NCI-H526 treated with DMSO at 0.1 percent for 48 hours (cell line): ENCODE measurements around the gene VCL.
A peak's percentile ranks its signal among the peaks of the same experiment; 100 is the strongest.
"Not testable (repeated sequence)": the region's sequence is repeated elsewhere in the genome, so short reads cannot be mapped to it uniquely, and the experiment has no call there.

Experiments
- DNase-seq: peaks from one replicate; lab custom pipeline; 2025; lab: John Stamatoyannopoulos, UW

The VCL gene

DNA sequence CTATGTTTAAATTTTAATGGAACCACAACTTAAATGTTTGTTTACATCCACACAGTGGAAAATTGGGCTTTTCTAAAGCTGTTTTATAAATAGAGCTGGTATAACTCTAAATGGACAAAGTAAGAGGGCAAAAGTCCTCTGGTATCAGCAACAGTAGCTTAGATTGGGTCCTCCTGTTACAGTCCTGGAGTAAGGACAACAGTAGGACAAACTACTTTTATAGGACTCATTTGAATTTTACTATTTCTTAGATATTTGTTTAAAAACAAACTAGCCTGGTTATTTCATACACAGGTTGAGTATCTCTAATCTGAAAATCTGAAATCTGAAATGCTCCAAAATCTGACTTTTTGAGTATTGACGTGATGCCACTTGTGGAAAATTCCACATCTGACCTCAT lies 8.4 kb downstream of the VCL start:
- DNase-seq = no peak

DNA sequence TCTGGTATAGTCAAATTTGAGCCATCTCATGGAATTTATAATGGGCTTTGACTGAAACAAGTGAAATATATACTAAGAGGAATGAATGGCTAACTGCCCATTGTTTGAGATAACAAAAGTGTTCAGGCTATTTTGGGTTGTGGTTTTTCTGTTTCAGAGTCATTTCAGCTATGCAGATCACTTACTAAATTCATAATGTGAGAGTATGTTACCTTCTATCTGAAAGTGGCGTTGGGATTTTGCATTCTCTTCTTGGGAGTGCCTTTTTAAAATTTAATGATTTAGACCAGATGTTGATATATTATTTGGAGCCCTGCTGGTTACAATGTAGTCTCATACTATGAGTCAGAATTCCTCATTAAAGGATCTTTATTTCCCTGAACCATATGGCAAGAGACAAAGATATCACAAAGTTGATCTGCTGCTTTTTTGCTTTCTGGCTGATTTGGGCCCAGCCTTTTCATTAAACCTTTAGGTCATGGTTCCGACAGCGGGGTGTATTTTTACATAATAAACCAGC lies 10.4 kb downstream of the VCL start:
- DNase-seq = no peak

GRCh38 chr10:74011017-74011416 lies 13.1 kb downstream of the VCL start:
- no peak for DNase-seq

DNA sequence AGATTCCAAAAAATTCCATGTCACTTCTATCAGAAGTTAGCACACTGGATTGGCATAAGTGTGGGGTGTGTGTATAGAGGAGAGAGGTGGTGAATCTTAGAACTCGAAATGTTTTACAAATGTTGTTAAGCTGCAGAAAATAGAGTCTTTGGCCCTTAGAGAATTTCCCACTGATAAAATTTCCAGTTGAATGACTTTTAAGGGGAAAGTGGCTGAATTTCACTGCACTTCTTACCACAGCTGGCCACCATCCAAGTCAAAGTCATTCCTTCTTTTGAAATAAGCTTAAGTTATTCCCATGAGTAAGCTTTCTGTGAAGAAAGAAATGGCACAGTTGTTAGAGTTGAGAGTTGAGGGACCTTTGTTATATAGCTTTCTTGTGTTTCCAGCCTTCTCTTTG lies 13.9 kb downstream of the VCL start:
- DNase-seq = no peak

DNA sequence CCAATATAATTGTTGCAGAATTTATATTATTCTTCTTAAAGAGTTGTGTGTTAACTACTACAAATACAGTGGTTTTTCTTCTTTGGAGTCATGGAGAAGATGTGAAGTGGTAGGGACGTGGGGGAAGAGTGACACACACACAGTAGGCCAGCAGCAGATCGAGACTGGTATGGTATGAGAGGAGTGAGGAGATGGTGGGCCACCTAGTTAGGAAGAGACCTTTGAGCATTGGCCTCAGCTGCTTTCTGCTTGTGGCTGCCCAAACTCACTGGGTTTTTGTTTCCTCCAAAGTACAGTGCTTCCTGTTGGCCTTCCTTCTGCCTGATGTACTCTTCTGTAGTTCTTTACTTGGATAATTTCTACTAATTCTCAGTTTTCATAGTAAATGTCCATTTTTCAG lies 14.6 kb downstream of the VCL start:
- no peak for DNase-seq

DNA sequence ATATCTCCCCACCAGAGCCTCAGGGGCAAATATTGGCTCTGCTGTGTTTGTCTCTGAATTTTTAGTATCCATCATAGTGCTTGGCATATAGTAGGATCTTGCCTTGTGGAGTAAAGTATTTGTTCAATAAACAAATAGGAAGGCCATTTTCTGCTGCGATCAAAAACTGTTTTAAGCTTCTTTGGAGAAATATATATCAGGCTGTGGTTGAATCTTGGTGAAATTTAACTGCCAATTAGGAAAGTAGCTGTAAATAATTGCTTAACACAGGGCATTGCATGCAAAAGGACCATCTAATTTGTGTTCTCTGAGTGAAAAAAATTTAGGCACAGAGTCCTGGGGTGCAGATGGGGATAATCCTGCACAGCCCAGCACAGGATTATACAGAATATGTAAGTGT lies 15.1 kb downstream of the VCL start:
- no peak for DNase-seq

DNA sequence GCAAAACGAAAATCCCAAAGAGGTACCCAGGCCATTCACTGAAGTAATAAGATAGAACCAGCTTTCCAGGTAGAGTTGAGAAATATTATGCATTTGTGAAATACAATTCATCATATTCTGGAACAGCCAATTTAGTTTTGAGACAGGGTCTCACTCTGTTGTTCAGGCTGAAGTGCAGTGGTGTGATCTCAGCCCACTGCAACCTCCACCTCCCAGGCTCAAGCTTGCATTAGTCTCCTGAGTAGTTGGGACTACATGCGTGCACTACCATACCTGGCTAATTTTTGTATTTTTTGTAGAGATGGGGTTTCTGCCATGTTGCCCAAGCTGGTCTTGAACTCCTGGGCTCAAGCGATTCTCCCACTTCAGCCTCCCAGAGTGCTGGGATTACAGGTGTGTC lies 16.7 kb downstream of the VCL start:
- DNase-seq = not testable (repeated sequence)

DNA sequence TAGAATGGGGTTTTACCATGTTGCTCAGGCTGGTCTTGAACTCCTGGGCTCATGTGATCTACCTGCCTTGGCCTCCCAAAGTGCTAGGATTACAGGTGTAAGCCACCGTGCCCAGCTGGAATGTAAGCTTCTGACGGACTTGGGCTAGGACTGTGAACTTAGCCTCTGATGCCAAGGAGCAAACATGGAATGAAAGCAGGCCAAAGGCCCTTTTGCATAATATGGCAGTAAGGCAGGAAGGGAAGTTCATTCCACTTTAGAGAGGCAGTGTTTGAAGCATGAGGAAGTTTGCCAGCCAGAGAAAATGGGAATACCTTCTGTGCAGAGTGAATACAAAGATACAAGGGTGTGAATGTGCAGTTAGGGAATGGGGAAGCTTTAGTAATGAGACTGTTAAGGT lies 20.3 kb downstream of the VCL start:
- DNase-seq = no peak

DNA sequence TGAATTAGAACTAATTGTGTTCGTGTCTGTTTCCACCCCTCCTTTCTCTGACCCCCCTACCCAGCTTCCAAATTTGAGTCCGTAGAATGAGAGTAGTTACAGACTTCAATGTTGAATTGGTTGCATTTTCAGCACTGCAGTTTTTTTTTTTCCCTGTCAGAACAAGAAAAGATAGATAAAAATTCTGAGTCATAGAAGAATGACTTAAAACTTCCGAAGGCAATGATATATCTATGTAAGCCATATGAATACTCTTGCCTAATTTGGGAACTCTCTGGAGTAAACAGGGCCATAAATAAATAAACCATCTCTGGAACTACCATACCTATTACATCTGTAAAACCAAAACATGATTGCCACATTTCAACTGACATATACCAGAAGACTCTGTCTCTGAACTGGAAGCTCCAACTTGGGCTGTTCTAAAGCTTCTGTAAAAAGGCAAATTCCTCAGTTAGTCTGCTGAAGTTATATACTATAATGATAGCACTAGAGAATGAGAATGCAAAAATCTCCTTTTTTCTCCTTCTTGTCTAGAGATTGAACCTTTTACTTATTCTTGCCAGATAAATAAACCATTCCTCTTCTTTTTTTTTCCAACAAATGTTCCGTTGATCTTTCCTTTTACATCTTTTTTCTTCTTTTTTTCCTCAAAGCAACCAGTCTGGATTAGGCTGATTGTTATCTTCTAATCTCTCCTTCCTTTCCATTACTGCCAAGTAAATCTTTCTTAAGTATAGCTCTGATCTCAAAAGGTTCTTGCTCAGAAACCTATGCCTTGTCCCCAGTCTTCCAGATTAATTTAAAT lies 23.5 kb downstream of the VCL start:
- DNase-seq = no peak

DNA sequence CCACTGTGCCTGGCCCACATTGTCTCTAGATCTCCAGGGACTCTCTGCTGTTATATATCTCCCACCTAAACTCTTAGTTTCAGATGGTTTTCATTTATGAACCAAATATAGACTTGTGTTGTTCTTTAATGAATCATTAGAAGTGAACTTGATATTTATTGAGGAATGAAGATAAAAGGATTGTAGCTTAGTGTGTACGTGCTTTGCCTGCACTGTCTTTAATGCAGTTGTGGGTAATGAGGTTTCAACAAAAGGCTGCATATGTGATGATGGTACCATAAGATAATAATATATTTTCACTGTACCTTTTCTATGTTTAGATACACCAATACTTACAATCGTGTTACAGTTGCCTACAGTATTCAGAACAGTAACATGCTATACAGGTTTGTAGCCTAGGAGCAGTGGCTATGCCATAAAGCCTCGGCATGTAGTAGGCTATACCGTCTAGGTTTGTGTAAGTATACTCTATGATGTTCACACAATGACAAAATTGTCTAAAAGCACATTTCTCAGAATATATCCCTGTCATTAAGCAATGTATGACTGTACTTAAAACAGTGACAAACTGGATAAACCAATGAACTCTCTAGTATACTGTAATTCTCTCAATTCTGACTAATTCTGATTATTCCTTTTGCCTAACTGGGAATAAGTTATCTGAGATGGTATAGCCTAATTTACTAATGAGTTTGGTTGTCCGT lies 25.2 kb downstream of the VCL start:
- DNase-seq = no peak

- DNase-seq = no peak
Measured at GRCh38 chr10:74024600-74024999, 26.7 kb downstream of the VCL start.

GRCh38 chr10:74025380-74025978 lies 27.6 kb downstream of the VCL start:
- no peak for DNase-seq

DNA sequence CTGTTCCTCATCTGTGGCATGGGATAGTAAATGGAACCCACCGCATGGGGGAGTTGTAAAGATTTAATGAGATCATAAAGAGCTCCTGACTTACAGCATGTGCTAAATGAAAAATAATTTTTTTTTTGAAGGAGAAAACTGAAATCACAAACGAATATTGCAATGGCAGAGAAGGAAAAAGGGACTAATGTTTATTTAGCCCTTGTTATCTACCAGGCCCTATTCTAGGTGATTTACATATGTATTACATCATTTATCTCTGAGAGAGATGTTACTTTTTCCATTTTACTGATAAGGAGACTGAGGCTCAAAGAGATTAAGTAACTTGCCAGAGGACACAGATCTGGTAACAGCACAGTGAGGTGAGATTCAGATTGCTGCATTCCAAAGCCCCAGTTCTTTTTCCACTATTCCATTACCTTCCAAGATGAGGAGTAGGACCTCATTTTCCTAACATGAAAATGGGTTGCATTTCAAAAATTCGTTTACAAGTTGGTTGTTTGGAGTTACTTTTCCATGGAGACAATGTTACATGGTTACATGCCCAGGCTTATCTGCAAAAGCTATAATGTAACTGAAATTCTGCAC lies 28.6 kb downstream of the VCL start:
- peak; percentile 37 for DNase-seq

DNA sequence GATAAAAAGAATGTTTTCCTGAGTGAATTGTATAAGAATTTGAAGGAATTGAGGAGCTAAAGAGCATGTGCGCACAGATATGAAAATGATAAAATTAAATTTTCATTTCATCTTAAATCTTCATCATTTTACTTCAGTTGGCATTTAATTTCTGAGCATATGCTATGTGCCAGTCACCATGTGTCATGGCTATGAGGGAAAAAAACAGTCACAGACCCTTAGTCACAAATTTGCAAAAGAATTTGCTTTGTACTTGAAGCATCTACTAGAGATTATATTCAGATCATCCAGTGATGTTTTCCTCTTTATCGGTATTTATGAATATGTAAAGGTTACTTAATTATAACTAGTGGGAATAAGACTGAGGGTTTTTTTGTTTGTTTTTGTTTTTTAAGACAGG lies 29.8 kb downstream of the VCL start:
- DNase-seq = no peak

DNA sequence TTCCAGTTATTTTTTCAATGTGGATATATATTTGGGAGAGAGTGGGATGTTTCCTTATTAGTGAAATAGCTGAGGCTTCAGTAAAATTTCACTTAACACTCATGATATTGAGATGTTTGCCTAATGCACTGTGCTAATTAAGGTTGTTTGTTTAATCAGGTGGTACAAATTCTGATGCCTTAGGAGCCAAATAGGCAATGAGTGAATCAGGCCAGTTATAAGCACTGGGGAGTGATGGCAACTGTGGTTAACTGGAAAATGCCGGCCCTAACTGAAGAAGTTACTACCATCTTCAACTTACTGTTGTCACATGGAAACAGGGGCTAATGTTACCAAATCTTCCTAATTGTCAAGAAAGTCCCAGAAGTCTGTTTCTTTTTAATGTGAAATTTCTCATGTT lies 32.0 kb downstream of the VCL start:
- DNase-seq = no peak

DNA sequence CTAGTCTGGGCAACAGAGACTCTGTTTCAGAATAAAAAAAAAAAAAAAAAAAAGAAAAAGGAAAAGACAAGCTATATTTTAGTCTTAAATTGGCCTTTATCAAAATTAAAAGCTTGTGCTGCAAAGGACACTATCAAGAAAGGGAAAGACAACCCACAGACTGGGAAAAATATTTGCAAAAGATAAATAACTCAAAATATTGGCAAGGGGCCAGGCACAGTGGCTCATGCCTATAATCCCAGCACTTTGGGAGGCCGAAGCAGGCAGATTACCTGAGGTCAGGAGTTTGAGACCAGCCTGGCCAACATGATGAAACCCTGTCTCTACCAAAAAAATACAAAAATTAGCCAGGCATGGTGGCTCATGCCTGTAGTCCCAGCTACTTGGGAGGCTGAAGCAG lies 34.3 kb downstream of the VCL start:
- DNase-seq = not testable (repeated sequence)

DNA sequence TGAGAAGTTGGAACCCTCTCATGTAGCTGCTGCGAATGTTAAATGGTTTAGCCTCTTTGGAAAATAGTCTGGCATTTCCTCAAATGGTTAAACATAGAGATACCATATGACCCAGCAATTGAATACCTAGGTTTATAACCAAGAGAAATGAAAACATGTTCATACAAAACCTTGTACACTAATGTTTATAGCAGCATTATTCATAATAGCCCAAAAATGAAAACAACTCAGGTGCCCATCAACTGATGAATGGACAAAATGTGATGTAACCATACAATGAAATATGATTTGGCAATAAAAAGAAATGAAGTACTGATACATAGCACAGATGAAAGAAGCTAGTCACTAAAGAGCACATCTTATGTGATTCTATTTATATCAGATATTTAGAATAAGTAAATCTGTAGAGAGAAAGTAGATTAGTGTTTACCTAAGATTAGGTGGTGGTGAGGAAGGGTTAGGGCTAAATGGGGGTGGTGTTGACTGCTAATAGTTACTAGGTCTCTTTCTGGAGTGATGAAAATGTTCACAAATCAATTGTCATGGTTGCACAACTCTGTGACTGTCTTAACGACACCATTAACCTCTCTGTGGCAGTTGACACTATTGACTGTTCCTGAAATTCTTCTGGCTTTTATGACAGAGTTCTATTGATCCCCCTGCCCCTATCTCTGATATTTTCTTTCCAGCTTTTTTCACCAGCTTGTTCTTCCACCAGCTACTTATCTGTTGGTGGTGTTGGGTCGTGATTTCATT lies 35.2 kb downstream of the VCL start:
- no peak for DNase-seq

DNA sequence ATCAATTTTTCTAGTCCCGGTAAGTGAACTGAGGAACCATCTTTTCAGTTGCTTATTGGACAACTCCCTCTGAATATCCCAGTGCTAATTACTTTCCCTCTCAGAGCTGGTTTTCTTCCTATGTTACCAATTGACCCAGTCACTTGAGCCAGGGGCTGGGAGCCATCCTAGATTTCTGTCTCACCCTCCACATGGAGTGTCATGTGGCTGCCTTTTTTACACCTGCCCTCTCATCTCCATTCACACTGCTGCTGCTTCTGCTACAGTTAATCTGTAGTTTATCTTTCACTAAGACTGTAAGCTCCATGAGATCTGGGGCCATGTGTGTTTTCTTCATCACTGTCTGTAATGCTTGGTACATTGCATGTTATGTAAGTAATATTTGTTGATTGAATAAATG lies 35.8 kb downstream of the VCL start:
- DNase-seq = no peak

DNA sequence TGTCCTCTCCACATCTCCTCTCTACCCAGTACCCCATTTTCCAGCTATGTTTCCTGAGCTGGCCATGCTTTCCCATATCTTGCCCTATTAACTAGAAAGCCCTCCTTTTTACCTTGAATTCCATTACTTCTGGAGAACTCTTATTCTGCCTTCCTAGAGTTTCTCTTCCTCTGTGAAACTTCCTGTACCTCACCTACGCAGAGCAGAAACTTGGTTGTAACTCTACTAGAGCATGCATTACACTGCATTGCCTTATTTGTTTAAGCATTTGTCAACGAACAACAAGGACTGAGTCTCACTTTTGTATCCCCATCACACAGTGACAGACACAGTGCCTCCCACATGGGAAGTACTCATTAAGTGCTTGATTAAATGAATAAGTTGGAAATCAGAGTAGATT lies 36.4 kb downstream of the VCL start:
- DNase-seq = no peak

- DNase-seq = no peak
Measured at GRCh38 chr10:74035303-74035702, 37.4 kb downstream of the VCL start.

DNA sequence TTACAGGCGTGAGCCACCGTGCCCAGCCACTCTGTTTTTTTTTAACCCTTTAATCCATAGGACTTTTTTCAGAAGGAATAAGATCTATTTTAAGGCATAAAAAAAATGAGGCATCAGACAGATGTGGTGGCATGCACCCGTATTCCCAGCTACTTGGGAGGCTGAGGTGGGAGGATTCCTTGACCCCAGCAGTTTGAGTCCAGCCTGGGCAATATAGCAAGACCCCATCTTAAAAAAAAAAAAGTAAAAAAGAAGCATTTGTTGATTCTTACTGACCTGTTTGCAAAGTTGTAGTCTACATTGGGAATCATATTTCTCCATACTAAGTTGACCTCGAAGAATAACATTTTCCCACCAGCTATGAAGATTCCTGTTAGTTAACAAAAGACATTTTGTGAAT lies 38.6 kb downstream of the VCL start:
- no peak for DNase-seq

DNA sequence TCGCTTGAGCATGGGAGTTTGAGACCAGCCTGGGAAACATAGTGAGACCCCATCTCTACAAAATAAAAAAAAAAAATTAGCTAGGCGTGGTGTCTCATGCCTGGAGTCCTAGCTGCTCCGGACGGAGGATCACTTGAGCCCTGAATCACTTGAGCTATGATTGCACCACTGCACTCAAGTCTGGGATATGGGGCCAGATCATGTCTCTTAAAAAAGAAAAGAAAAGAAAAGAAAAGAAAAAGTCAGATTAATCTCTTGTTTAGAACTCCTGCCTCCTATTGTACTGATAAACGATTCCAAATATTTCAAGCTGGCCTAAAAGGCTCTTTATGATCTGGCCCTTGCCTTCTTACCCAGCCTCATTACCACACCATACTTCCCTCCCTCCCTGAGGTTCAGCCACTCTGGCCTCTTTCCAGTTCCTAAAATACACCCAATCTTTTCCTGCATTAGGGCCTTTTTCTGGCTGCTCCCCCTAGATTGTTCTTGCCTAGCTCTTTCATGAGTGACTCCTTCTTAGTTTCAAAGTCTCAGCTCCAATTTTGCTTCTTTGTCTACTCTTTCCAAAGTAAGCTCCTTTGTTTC lies 41.7 kb downstream of the VCL start:
- no peak for DNase-seq
